HepG2 (cell line): ENCODE results near the gene SLX9. TPM values are rescaled to one million over a fixed set of nuclear protein-coding genes. Genes with fewer than 3 reads are reported as not detected.

Source experiments
- ATAC-seq: fragments of 200-7000 bp; cut with Tn5 transposase; 3 replicates; pipeline ENCODE4 v1.9.1; 2020; ENCODE audit warnings: mild to moderate bottlenecking, moderate library complexity
- BruUV-seq: library from RNA; stranded (reverse); fragments of 400-500 nt; replicated peaks from 2 replicates; lab custom pipeline; 2021; lab: Mats Ljungman, UMichigan
- CTCF ChIA-PET: fragments of 300-600 bp; formaldehyde crosslinking; extraction: SDS; loops from one replicate; lab custom pipeline; 2021; ENCODE audit warnings: low total read pairs, inconsistent platforms, low intra/inter-chr PET ratio; lab: Yijun Ruan, JAX
- POLR2A ChIA-PET: fragments of 350-600 bp; sonication (Branson Sonifier 250); formaldehyde crosslinking; loops from one replicate; lab custom pipeline; 2020; ENCODE audit warnings: antibody characterized with exemption, inconsistent platforms; lab: Yijun Ruan, JAX
- DNase-seq: peaks from one replicate; pipeline ENCODE4 v3.0.0-alpha.2; 2015; ENCODE audit warnings: low spot score
- FAIRE-seq: peaks from 3 replicates; lab custom pipeline; 2011; peaks lifted over from hg19 to GRCh38; lab: Jason Lieb, UNC
- H2AFZ ChIP-seq: one replicate; pipeline ENCODE4 v1.6.1; 2011; ENCODE audit warnings: low read length, inconsistent platforms
- H3K27ac ChIP-seq: fragments of 300-600 bp; 3 replicates; pipeline ENCODE4 v1.8.0; 2011; ENCODE audit warnings: mixed run types, mild to moderate bottlenecking, mixed read lengths, low read length, inconsistent platforms; ENCODE audit not compliant: insufficient read depth; ENCODE audit errors: extremely low read length
- H3K27me3 ChIP-seq, 2 experiments: fragments of 200-600 bp in 1 of 2; 2 replicates in 1 of 2; 3 replicates in 1 of 2; pipeline versions ENCODE4 v1.6.0 to v1.8.0; 2011; ENCODE audit warnings: low read length in 2 of 2, mild to moderate bottlenecking in 2 of 2, moderate library complexity in 2 of 2, inconsistent platforms in 1 of 2; ENCODE audit not compliant: insufficient read depth in 2 of 2, control insufficient read depth in 1 of 2
- H3K36me3 ChIP-seq, 2 experiments: fragments of 200-600 bp in 1 of 2; replicated peaks in 1 of 2; 2 replicates in 1 of 2; 3 replicates in 1 of 2; pipeline versions ENCODE4 v1.5.1 to v1.8.0; 2011; ENCODE audit warnings: low read length in 2 of 2, inconsistent platforms in 1 of 2; ENCODE audit not compliant: insufficient read depth in 2 of 2, control insufficient read depth in 1 of 2
- H3K4me1 ChIP-seq: 2 replicates; pipeline ENCODE4 v1.5.1; 2012; ENCODE audit warnings: low read length, inconsistent platforms; ENCODE audit not compliant: insufficient read depth
- H3K4me2 ChIP-seq: 2 replicates; pipeline ENCODE4 v1.6.0; 2011; ENCODE audit warnings: low read depth, low read length, inconsistent platforms
- H3K4me3 ChIP-seq, 3 experiments: fragments of 200-600 bp in 1 of 3; sonication (generic), shearing (Covaris generic) in 1 of 3; replicated peaks in 1 of 3; 2 replicates each; pipeline ENCODE4 v1.5.1; 2011 to 2016; ENCODE audit warnings: low read length in 3 of 3, inconsistent platforms in 2 of 3, low read depth in 2 of 3, mild to moderate bottlenecking in 2 of 3, control low read depth in 1 of 3, mixed read lengths in 1 of 3; ENCODE audit not compliant: insufficient read depth in 1 of 3
- H3K79me2 ChIP-seq: one replicate; pipeline ENCODE4 v1.6.1; 2011; ENCODE audit warnings: low read length, inconsistent platforms; ENCODE audit not compliant: insufficient read depth
- H3K9ac ChIP-seq: 2 replicates; pipeline ENCODE4 v1.6.0; 2011; ENCODE audit warnings: mild to moderate bottlenecking, low read depth, low read length, inconsistent platforms; ENCODE audit not compliant: insufficient read depth
- H3K9me3 ChIP-seq: 2 replicates; pipeline ENCODE4 v1.5.1; 2012; ENCODE audit warnings: mild to moderate bottlenecking, low read length
- H4K20me1 ChIP-seq: 2 replicates; pipeline ENCODE4 v1.6.0; 2011; ENCODE audit warnings: inconsistent platforms, mild to moderate bottlenecking, low read length, moderate library complexity; ENCODE audit not compliant: insufficient read depth
- HMG20A ChIP-seq: IDR thresholded peaks from 2 replicates; pipeline ENCODE4 v1.6.1; 2016; ENCODE audit warnings: borderline replicate concordance
- HOXD1 ChIP-seq: sonication (generic); formaldehyde crosslinking; IDR thresholded peaks from 2 replicates; pipeline ENCODE4 v1.5.0; 2020; ENCODE audit warnings: missing genetic modification reagents
- MED1 ChIP-seq: sonication (generic); formaldehyde crosslinking; IDR thresholded peaks from 2 replicates; pipeline ENCODE4 v1.4.0; 2020; ENCODE audit warnings: missing genetic modification reagents
- YY1 ChIP-seq: IDR thresholded peaks from 2 replicates; pipeline ENCODE4 v1.6.1; 2011; ENCODE audit warnings: low read length, low read depth, moderate library complexity, mild to moderate bottlenecking; ENCODE audit not compliant: insufficient read depth, insufficient replicate concordance
- ZBTB46 ChIP-seq: sonication (generic); formaldehyde crosslinking; IDR thresholded peaks from 2 replicates; pipeline ENCODE4 v1.4.0; 2020; ENCODE audit warnings: mild to moderate bottlenecking, missing genetic modification reagents, borderline replicate concordance
- ZNF232 ChIP-seq: sonication (generic); formaldehyde crosslinking; IDR thresholded peaks from 2 replicates; pipeline ENCODE4 v1.4.0; 2020; ENCODE audit warnings: missing genetic modification reagents, borderline replicate concordance
- WGBS: methylation state at CpG from one replicate; pipeline ENCODE4 v1.1.6; 2017; ENCODE audit warnings: low lambda C conversion rate; 5-methylcytosine and 5-hydroxymethylcytosine counted together
- in situ Hi-C: cut with HindIII; loops from 2 replicates; pipeline ENCODE4 v1.10.0; 2017; ENCODE audit warnings: low pct_unique_long_range_greater_than_20kb; ENCODE audit not compliant: extremely low pct_ligation_motif_present
- intact Hi-C: fragments of 100-400 bp; cut with micrococcal nuclease; formaldehyde crosslinking; loops from one replicate; pipeline ENCODE4 v1.10.0; 2022; ENCODE audit not compliant: unreplicated experiment
- polyA plus RNA-seq, 8 experiments: library from polyadenylated mRNA; depleted of rRNA in 3 of 8; stranded (reverse) in 7 of 8; unstranded in 1 of 8; fragments of >200 nt; fragmentation: Illumina TruSeq in 4 of 8; extraction: Trizol in 4 of 8; gene quantifications; 2 replicates each; pipeline versions ENCODE4 v1.2.1 to v1.2.3, GENCODE V29; 2011 to 2016; ENCODE audit warnings: low read depth in 4 of 8, missing spikeins in 1 of 8, mixed read lengths in 1 of 8; ENCODE audit not compliant: insufficient read depth in 1 of 8
- total RNA-seq, 5 experiments: library from RNA; depleted of rRNA; stranded (reverse); fragments of >200 nt; fragmentation: Illumina TruSeq; extraction: Trizol; gene quantifications; 2 replicates each; pipeline ENCODE4 v1.2.3, GENCODE V29; 2016; ENCODE audit warnings: low read depth in 1 of 5

SLX9 gene
- total and polyA plus RNA-seq, 2 of the 13 experiments (the other 11 are each of a cell fraction or from before 2014, with no cell fraction given): 21.0 to 47.1 TPM

GRCh38 chr21:44974676-44975075 is 34.8 kb downstream of the SLX9 start (continued):
- no peak for TF ChIP-seq MED1
- TF ChIP-seq, all 625 proteins: peak for 0

GRCh38 chr21:44975720-44976555 is 36.1 kb downstream of the SLX9 start:
- 91% methylated on average over 15 of the region's 42 CpGs for WGBS
- in situ Hi-C loops (no loop called here), intact Hi-C loops (no loop called here)
- Histone ChIP-seq H3K9ac (no peak overlapping the region), H3K9me3 (no peaks in the 10 kb centered on the region), H3K79me2 (no peaks in the 10 kb centered on the region), H3K27ac (no peak overlapping the region), H3K4me1 (peaks cover 18% of the 10 kb centered on the region), H3K4me3 (no peak overlapping the region), H3K36me3 (peaks cover 2 to 15% of the 10 kb centered on the region in 2 experiments; a peak in 3 of 5 replicates), H3K27me3 (no peaks in the 10 kb centered on the region), H2AFZ (no peak overlapping the region), H4K20me1 (no peaks in the 10 kb centered on the region), H3K4me2 (no peak overlapping the region)
- POLR2A ChIA-PET: no interaction called here
- CTCF ChIA-PET: no interaction called here
- TF ChIP-seq HOXD1 (CRISPR knock-in tag) (no peak), HMG20A (CRISPR knock-in tag) (no peak), ZBTB46 (CRISPR knock-in tag) (no peak), ZNF232 (CRISPR knock-in tag) (no peak), YY1 (no peak)
- DNase-seq: no peak
- ATAC-seq: no peak
- FAIRE-seq: no peak
- BruUV-seq: no TSS peak
